Activated CD4-positive, alpha-beta T cell treated with anti-CD3 and anti-CD28 coated beads, Interleukin-2, amount 50 U/mL, for 1 hour (primary cell): ENCODE results near the gene LRFN4.

Experiments used
- DNase-seq: peaks from one replicate; pipeline ENCODE4 v3.0.0-alpha.2; 2020

The LRFN4 gene

DNA sequence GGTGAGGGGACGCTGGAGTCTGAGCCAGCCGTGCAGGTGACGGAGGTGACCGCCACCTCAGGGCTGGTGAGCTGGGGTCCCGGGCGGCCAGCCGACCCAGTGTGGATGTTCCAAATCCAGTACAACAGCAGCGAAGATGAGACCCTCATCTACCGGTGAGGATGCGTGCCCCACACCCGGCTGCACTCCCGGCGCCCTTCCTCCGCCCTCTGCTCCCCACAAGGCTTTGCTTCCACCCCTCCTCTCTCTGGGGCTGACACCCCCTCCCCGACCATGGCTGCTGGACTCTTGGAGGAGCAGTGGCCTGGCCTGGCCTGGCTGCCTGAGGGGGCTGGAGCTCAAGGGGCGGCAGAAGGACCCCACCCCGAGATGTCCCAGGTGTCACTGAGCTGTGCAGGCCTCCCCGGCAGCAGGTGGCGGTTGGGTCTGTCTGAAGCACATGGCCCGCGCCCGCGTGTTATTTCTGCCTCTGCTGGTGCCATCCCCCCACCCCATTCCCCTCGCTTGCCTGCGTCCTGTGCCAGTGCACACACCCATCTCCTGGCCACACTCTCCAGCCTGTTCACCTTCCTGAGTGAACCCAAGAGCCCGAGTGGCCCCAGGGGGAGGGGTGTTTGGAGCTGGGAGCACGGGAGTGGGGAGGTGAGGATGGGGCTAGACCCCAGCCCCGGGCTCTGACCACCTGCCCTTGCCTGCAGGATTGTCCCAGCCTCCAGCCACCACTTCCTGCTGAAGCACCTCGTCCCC lies 2.2 kb downstream of the LRFN4 start:
- no peak for DNase-seq

DNA sequence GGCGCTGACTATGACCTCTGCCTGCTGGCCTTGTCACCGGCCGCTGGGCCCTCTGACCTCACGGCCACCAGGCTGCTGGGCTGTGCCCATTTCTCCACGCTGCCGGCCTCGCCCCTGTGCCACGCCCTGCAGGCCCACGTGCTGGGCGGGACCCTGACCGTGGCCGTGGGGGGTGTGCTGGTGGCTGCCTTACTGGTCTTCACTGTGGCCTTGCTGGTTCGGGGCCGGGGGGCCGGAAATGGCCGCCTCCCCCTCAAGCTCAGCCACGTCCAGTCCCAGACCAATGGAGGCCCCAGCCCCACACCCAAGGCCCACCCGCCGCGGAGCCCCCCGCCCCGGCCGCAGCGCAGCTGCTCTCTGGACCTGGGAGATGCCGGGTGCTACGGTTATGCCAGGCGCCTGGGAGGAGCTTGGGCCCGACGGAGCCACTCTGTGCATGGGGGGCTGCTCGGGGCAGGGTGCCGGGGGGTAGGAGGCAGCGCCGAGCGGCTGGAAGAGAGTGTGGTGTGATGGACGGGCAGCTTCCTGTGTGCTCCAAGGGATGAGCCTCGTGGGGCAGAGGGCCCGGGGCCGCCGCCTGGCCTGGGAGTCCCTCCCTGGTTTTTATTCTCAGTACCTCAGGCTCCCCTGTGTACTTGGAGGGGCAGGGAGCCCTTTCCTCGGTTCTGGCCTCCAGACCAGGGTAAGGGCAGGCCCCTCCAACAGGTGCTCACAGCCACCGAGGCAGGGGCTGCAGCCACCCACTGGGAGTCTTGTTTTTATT lies 3.0 kb downstream of the LRFN4 start:
- DNase-seq, result no peak

DNA sequence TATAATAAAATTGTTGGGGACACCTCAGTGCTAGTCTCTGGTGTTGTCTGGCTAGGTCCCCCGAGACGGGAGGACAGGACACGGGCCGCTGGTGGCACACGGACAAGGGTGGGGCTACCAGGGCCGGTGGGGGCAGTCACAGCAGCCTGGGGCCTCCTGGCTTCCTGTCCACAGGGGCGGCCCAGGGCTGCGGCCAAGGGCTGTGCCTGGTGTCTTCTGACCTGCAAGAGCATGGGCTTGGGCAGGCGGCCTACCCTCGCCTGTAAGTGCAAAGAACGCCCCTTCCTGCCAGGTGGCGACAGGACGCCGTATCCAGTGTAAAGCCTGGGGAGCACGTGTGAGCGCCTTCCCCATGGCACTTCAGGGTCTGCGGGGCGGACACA lies 3.6 kb downstream of the LRFN4 start:
- DNase-seq, result no peak

DNA sequence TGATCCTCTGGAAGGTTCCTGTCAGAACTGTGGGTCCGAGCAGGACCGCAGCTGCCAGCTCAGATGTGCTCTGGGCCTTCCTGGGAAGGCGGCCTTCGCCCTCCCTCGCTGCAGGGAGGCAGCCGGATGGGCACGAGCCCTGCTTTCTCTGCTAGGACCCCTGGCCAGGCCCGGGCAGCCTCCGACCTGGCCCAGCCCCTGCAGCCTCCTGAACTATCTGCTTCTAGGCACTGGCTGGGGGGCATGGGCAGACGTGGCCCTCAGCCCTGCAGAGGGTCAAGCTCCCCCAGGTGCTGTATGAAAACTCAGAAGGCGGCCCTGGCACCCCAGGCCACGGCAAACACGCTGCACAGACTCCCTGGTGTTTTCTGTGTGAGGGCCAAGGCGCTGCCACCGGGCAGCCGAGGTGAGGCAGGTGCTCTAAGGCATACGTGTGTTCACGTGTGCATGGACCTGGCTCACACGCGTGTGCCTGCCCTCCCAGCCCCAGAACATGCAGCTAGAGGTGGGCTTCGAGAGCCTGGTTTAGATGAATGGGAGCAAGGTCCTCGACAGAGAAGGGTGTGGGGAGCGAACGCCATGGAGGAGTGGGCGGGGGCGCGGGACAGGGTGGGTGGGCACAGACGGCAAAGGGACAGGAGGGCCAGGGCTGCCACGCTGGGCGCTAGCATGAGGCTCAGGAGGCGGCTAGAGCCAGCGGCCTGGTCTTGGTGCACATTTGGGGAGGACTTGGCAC lies 4.3 kb downstream of the LRFN4 start:
- no peak for DNase-seq

DNA sequence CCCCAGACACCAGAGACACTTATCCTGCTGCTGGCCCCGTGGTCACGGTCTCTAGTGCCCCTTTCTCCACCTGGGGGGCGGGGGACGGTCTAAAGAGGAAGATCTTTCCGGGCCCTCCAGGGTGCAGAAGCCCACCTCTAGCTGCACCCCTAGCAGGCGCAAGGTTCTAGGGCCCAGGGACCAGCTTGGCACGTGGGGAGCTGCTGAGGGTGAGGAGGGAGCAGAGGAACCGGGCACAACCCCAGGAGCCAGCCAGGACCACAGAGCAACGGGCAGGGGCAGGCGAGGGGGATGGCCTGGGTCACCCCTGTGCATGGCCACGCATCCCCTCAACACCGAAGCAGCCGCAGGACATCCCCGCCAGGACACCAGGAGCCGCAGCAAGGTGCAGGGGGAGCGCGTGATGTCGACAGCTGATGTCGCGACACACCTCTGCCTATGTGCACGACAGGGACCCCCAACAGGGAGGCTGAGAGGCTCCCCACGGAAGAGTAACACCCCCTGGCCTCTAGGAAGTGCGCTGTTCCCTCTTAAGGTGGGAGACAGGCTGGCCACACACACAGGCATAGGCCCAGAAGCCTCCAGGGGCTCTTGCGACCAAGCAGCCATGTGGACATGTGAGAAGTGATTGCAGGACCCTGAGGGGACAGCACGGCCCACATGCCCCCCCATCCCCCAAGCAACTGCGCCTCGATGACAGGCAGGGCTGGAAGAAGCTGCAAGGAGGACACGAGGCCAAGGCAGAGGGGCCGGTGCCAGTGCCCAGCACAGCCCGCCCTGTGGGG lies 5.1 kb downstream of the LRFN4 start:
- DNase-seq, result no peak

DNA sequence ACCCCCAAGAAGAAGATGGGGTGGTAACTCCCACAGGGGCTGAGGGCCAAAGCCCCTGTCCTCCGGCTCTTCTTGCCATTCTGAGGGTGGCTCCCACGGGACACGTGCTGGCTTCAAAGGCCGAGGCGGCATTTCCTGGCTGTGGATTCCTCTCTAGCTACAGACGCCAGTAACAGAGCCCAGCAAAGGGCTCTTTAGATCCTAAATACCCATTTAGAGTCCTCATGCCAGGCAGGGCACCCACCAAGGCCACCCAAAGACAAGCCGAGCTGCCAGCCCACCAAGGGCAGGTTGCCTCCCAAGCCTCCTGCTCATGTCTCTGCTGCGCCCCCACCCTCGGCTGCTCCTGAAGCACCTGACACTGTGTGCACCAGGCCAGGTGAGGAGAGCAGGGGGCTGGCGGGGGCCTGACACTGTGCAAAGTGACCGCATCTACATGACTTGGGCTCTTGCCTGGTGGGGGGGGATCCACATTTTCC lies 5.7 kb downstream of the LRFN4 start:
- no peak for DNase-seq

DNA sequence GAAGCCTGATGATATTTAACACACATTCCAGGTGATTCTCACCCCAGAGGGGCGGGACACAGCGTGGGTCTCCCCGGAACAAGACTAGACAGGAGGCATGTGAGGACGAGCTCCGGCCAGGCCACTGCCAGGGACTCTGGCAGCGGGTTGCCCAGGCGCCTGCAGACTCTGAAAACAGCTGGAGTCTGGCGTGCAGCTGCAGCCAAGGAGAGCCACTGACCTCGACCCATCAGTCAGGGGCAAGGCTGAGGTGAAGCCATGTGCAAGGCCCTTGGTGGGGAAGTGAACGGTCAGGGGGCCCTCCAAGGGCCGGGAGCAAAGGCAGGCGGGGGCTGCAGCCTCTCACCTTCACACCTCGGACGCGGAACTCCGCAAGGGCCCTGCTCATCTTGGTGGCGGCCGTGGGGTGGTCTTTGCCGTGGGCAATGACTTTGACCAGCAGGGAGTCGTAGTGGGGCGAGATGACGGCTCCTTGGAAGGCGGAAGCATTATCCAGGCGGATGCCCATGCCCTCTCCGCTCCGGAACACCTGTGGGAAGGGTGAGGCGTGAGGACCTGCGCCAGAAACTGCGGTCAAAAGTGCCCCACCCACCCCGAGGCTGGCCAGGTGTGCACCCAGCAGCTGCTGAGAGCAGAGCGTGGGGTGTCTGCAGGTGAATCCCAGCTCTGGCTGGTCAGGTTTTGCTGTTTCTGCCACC lies 6.7 kb downstream of the LRFN4 start:
- DNase-seq, result no peak

DNA sequence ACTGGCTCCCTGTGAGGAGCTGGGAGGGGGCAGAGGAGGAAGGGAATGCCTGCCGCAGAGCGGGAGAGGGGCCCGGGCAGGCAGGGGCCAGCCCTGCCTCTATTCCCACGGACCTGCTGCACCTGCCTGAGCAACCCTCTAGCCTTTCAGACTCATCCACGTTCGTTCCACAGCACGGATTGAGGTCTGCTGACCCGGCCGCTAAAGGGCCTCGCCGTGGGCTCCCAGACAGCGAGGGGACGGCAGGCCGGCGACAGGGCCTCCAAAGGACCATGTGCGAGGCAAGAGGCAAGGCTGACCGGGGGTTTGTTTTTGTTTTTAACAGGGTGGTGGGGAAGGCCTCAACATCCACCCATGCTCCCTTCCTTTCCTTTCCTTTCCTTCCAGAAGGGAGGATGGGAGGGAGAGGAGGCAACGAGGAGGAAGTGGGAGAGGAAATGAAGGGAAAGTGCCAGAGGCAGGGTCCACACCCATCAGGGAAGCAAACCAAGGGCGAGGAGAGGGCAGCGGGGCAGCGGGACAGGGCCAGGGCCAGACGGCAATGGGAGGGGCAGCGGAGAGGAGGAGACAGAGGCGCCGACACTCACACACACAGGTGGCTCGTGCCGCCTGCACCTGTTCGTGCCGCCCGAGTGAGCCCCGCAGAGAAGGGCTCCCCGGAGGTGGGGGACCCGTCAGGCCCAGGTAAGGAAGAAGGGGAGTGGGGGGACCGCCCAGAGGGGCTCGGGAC lies 7.5 kb downstream of the LRFN4 start:
- DNase-seq, result no peak

DNA sequence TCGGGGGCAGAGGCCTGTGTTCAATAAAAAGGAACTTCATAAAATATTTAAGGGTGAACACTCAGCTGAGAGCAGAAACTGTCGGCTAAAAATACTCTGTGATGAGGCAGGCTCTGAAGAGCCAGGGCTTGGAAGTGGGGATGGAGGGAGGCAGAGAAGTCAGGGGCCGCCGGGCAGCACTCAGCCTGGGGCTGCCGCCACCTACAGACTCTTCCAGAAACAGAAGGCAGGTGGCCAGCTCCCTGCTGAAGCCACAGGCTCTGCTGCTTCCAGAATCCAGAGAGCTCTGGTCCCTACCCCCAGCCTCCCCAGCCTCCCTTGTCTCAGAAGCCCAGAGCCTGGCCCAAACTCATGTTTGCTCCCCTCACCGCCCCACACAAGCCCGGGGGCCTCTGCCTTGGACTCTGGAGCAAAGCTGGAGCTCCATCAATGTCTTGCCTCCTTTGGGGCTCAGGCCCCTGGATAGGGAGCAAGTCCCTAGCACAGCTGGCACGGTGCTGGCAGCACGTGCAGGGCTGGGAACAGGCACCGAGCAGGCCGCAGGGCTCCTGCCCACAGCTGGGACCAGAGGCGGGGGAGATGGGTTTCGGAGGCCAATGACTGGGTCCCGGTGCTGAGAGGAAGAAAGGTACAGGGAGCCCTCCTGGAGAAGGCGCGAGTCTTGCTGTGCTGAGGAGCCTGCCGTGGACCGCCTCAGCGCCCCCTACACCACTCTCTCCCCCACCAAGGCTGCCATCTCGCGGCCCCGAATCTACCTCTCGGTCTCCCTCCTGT lies 8.2 kb downstream of the LRFN4 start:
- DNase-seq, result no peak

DNA sequence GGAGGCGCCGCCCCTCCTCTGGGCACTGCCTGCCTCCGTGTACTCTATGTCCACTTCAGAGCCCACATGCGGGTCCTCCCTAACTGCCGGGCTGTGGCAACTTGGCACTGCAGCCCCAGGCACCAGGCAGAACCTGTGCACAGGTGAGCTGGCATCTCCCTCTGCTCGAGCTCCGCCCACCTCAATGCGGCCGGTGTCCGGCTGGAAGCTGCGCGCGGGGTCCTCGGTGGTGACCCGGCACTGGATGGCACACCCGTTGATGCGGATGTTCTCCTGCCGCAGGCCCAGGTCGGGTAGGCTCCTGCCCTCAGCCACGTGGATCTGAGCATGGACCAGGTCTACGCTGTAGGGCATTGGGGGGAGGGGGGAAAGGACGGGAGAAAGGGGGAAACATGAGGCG lies 9.1 kb downstream of the LRFN4 start:
- DNase-seq, result no peak

DNA sequence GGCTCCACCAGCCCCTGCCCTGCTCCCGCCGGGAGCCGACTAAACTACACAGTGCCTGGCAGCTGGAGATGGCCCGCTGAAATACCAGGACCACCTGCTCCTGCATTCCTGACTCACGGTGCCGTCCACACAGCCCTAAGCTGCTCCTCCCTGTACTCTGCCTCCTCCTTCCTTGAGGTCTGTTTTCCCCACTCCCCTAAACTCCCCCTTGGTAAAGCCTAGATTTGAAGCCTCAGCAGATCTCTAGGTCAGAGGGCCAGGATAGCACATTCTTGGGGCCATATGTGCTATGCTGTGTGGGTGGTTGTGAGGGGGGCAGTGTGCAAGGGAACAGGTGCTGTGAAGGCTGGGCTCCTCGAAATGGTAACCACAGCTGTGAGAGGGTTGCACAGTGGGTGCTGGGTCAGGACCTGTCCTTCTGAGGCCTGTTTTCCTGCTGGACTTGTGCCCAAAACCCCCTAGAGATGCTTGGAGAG lies 9.7 kb downstream of the LRFN4 start:
- no peak for DNase-seq

DNA sequence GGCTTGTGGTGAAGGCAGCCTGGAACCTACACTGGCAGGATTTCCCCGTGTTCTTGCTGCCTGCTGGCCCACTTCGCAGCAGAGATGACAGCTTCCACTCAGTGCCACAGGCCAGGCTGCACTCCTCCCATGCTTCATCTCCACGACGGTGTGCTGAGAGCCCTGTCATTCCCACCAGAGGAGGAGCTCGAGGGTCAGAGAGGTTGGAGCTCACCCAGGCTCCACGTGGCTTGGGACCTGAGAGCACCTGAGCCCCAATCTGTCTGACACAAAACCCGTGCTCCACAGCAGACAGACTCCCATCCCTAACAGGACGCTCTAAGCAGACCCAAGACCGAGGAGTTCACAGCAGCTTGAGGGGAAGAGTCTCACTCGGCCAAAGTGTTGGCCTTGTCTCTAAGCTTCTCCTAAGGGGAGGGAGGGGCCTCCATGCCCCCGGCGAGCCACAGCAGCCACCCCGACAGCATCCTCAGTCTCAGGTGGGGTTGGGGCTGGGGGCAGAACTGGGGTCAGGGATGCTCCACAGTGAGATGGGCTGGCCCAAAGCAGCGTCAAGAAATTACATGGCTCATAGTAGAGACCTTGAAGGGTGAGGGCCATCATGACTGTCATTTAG lies 10.7 kb downstream of the LRFN4 start:
- no peak for DNase-seq

DNA sequence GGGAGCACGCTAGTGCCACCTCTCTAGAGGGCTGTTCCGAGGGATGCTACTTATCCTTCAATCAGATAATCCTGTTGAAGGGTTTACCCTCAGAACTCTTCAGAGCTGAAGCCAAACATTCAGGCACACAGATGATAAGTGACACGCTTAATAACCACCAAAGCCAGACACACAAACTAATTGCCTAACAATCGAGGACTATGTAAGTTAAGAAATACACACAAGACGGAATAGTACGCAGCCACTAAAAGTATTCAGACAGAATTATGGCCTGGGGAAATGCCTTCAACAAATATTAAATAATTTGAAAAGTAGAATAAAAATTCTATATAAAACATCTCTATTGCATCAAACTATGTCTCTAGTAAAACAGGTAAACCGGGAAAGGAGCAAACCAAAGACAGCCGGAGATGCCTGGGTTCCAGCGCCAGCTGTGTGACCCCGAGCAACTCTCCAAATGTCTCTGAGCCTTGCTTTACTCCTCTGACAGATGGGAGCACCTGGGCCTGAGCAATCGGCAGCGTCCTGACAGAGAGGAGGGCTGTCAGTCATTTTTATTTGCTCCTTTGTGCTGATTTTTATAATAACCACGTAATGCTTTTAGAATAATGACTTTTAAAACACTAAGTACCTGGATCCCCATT lies 11.3 kb downstream of the LRFN4 start:
- no peak for DNase-seq

DNA sequence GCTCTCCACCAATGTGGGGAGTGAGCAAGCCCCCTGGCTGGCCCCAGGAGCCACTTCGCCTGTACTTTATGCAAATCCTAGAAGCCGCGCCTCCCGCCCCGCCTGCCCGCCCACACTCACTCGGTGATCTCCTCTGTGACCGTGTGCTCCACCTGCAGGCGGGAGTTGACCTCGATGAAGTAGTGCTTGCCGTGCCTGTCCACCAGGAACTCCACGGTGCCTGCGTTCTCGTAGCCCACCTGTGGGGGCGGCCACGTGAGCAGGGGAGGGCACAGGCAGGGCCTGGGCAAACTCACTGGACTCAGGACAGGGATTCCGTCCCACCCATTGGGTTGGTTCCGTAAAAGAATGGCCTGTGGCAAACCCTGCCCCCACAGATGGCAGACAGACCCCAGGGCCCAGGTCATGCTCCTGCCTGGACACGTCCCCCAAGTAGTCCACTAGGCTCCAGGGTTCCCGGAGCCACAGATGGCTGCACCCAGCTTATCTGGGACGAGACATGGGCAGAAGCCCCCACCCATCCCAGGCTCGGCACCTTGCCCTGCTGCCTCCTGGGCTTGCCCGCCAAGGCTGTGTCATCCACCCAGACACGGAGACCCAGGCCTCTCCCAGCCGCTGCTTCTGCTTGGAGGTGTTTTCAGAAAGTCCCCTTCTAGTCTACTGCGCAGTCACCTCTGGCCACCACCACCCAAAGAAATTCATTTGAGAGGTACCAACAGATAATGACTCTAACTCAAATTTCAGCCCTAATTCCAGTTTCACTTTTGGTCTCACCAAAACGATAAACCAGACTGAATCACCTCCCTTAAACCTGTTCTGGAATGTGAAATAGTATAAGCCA lies 12.1 kb downstream of the LRFN4 start:
- peak; percentile 80 for DNase-seq

DNA sequence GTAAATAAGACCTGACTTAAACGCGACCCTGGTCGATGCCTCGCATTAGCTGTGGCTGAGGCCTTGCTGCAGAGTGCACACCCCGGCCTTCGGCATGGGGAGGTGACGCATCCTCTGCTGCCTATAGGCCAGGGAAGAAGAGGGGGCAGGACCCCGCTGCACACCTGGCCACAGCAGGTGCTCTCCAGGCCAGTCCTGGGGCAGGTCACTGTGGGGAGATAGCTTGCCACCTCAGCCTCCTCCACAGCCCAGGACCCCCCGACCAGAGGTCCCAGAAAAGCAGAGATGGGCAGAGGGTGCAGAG lies 12.7 kb downstream of the LRFN4 start:
- DNase-seq, result no peak

DNA sequence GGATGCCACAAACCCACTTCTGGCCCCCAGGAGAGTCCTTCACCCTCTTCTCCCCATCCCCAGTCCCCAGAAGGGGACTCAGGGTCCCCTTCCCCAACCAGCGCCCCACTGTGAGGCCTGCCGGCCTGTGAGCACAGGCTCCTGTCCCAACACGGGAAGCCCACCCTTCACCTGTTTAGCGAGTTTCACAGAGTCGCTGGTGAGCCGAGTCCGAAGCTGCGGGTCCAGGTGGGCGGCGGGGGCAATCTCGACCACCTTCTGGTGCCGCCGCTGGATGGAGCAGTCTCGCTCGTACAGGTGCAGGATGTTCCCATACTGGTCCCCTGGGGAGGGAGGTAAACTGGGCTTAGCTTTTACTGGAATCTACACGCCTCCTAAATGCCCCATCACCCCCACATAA lies 13.3 kb downstream of the LRFN4 start:
- DNase-seq, result no peak

DNA sequence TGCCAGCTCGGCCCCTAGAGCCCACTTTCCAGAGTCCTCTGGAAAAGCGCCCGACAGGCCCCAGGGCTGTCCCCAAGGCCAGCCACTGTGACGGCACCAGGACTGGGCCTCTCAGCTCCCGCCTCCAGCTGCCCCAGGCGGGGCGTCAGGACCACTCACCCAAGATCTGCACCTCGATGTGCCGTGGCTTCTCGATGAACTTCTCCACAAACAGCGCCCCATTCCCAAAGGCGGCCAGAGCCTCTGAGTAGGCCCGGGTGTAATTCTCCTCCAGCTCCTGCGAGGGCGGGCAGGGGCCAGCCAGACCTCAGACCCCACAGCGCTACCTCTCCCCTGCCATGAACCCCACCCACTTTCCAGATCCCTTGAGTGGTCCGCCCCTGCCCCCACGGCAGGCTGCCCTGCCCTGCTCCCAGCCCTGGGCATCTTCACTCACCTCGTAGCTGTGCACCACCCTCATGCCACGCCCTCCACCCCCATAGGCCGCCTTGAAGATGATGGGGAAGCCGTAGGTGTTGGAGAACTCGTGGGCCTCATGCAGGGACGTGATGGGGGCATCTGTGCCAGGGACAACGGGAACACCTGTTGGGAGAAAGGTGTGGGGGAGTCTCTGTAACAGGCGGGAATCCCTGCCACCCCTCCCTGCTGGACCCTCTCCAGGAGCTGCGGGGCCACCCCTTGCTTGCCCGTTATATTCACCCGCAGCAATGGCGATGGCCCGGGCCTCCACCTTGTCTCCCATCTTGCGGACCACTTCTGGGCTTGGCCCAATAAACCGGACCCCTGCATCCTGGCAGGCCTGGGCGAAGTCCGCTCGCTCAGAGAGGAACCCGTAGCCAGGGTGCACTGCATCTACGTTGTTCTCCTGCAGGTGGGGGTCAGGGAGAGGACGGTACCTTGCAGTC lies 14.0 kb downstream of the LRFN4 start:
- no peak for DNase-seq

DNA sequence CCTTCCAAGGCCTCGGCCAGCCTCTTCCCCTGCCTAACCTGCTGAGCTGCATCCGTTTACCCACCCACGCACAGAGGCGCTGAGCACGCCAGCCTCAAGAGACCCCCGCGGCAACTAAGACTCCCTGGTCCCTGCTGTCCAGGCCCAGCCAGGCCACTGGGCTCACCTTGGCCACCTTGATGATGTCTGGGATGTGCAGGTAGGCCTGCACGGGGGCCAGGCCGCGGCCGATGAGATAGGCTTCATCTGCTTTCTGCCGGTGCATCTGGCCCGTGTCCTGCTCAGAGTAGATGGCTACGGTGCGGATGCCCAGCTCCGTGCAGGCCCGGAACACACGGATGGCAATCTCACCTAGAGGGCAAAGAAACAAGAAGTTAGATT lies 14.6 kb downstream of the LRFN4 start:
- DNase-seq, result no peak
